RWPE2 (cell line): ENCODE results near the gene IER3IP1.
"Not testable (repeated sequence)": the region's sequence is repeated elsewhere in the genome, so short reads cannot be mapped to it uniquely, and the experiment has no call there.

Experiments used
- ATAC-seq: fragments of 200-7000 bp; cut with Tn5 transposase; 3 replicates; pipeline ENCODE4 v1.9.1; 2021; ENCODE audit warnings: low read depth
- DNase-seq: peaks from one replicate; pipeline ENCODE4 v3.0.0-alpha.2; 2020; ENCODE audit warnings: low spot score
- H3K27ac ChIP-seq: fragments of 450-650 bp; 2 replicates; pipeline ENCODE4 v1.5.1; 2017; ENCODE audit warnings: mild to moderate bottlenecking; ENCODE audit not compliant: poor library complexity, severe bottlenecking
- H3K27me3 ChIP-seq: fragments of 250-450 bp; sonication (Bioruptor Pico); 2 replicates; pipeline ENCODE4 v1.5.1; 2021; ENCODE audit warnings: mild to moderate bottlenecking, moderate library complexity; ENCODE audit not compliant: insufficient read depth, poor library complexity, severe bottlenecking
- H3K36me3 ChIP-seq: fragments of 250-450 bp; sonication (Bioruptor Pico); 2 replicates; pipeline ENCODE4 v1.5.1; 2020; ENCODE audit warnings: low read depth, mild to moderate bottlenecking, moderate library complexity
- H3K4me1 ChIP-seq: fragments of 250-450 bp; sonication (Bioruptor Pico); 2 replicates; pipeline ENCODE4 v1.5.1; 2021; ENCODE audit warnings: mild to moderate bottlenecking, moderate library complexity; ENCODE audit not compliant: insufficient read depth, poor library complexity, severe bottlenecking
- H3K4me3 ChIP-seq: fragments of 250-450 bp; sonication (Bioruptor Pico); 2 replicates; pipeline ENCODE4 v1.5.1; 2021; ENCODE audit warnings: mild to moderate bottlenecking, moderate library complexity; ENCODE audit not compliant: severe bottlenecking
- H3K9me3 ChIP-seq: fragments of 250-450 bp; sonication (Bioruptor Pico); 2 replicates; pipeline ENCODE4 v1.5.1; 2021; ENCODE audit warnings: mild to moderate bottlenecking, moderate library complexity; ENCODE audit not compliant: severe bottlenecking
- TF ChIP-seq, protein P1 (sequence below): fragments of 450-650 bp; IDR thresholded peaks from one replicate; pipeline ENCODE4 v1.5.1; 2017; ENCODE audit warnings: mild to moderate bottlenecking, moderate library complexity; ENCODE audit not compliant: poor library complexity, severe bottlenecking

The IER3IP1 gene

DNA sequence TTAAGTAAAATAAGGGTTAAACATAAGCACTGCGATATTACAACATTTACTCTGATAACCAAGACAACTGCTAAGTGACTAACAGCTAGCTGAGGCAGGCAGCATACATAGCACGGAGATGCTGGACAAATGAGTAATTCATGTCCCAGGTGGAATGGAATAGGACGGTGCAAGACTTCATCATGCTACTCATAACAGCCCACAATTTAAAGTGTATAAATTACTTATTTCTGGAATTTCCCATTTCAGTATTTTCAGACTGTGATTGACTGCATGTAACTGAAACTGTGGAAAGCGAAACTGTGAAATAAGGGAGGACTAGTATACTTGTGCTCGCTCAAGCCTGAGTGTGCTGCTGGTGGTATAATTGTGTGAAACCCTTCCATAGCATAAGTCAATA is 12.9 kb downstream of the IER3IP1 start:
- no peak overlapping the region for H3K27ac ChIP-seq
- no peaks in the 10 kb centered on the region for H3K27me3 ChIP-seq
- H3K4me1 ChIP-seq: peaks cover 13% of the 10 kb centered on the region
- no peak for DNase-seq
- TF ChIP-seq, protein P1, sequence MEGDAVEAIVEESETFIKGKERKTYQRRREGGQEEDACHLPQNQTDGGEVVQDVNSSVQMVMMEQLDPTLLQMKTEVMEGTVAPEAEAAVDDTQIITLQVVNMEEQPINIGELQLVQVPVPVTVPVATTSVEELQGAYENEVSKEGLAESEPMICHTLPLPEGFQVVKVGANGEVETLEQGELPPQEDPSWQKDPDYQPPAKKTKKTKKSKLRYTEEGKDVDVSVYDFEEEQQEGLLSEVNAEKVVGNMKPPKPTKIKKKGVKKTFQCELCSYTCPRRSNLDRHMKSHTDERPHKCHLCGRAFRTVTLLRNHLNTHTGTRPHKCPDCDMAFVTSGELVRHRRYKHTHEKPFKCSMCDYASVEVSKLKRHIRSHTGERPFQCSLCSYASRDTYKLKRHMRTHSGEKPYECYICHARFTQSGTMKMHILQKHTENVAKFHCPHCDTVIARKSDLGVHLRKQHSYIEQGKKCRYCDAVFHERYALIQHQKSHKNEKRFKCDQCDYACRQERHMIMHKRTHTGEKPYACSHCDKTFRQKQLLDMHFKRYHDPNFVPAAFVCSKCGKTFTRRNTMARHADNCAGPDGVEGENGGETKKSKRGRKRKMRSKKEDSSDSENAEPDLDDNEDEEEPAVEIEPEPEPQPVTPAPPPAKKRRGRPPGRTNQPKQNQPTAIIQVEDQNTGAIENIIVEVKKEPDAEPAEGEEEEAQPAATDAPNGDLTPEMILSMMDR: no peak
- H3K4me3 ChIP-seq: no peak overlapping the region
- peak; percentile 99 for ATAC-seq
- H3K36me3 ChIP-seq: peaks cover 3% of the 10 kb centered on the region
- no peaks in the 10 kb centered on the region for H3K9me3 ChIP-seq

DNA sequence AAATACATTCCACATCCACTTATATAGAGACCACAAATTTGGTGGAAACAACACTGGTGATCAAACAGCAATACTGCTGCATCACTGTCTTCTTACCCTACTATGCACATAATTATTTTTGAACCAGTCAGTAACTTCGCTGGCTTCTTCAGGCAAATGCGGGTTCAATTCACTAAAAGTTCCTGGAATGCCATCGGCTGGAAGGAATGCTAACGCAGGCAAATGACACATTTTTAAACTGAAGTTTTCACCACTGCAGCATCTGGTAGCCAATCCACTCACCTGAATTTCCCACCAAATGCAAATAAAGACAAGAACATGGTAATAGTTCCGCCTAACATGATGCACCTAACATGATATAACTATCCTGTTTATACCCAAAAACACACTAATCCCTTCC is 15.9 kb downstream of the IER3IP1 start:
- Histone ChIP-seq H3K4me3 (no peak overlapping the region), H3K9me3 (no peaks in the 10 kb centered on the region), H3K4me1 (peaks cover 13% of the 10 kb centered on the region), H3K27me3 (no peaks in the 10 kb centered on the region), H3K27ac (no peak overlapping the region), H3K36me3 (peaks cover 13% of the 10 kb centered on the region)
- TF ChIP-seq, protein P1: no peak
- no peak for ATAC-seq
- no peak for DNase-seq

DNA sequence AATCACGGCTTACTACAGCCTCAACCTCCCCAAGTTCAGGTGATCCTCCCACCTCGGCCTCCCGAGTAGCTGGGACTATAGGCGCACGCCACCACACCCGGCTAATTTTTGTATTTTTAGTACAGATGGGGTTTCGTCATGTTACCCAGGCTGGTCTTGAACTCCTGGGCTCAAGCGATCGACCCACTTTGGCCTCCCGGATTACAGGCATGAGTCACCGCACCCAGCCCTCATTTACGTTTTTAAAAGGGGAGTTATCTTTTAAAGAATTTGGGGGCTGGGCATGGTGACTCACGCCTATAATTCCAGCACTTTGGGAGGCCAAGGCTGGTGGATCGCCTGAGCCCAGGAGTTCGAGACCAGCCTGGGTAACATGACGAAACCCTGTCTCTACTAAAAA is 17.8 kb downstream of the IER3IP1 start:
- not testable (repeated sequence) for H3K9me3 ChIP-seq, ATAC-seq, H3K4me1 ChIP-seq, H3K27ac ChIP-seq, DNase-seq, H3K4me3 ChIP-seq, H3K27me3 ChIP-seq
- H3K36me3 ChIP-seq: peaks cover 17% of the 10 kb centered on the region

DNA sequence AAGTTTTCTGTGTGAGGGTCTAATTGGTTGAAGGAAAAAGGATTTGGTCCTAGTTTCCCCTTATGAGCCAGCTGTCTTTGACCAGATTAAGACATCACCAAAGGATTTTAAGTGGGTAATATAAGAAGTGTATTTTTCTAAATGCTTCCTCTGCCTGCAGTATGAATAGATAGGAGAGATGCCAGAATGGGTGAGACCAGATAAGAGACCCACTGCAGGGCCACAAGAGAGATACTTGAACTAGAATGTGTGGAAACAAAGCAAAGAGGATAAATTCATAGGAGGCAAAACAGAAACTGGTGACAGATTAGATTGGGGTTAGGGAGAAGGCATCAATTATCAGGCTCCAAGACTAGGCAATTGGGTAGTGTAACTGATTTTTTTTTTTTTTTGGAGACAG is 24.7 kb downstream of the IER3IP1 start:
- peaks cover 4% of the 10 kb centered on the region for H3K4me1 ChIP-seq
- H3K4me3 ChIP-seq: peak overlapping the region; percentile 56
- H3K27ac ChIP-seq: no peak overlapping the region
- no peaks in the 10 kb centered on the region for H3K27me3 ChIP-seq
- ATAC-seq: no peak
- no peaks in the 10 kb centered on the region for H3K9me3 ChIP-seq
- no peak for DNase-seq
- TF ChIP-seq, protein P1: no peak
- peaks cover 14% of the 10 kb centered on the region for H3K36me3 ChIP-seq

DNA sequence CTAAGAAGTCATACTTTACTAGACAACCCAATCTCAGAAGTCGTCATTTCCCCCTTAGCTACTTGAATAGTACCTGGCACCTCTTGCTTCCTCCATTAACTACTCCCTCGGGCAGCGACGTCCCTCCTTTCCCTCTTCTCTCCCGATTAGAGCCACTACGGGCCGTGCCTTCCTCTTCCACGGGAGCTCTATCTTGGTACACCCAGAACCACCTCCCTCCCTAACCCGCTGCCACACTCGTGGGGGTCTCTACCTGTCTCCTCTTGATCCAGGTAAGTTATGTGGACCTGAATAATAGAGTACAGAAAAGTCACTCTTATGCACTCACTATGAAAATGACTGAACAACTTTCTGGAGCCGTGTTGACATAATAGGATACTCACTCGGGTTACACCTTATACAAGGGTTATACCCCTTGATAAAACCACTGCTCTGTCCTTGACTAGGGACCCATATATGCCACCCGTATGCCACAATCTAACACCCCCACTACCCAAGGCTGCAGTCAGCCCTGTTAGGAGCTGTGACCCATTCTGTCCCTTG is 25.3 kb downstream of the IER3IP1 start:
- peaks cover 4% of the 10 kb centered on the region for H3K4me1 ChIP-seq
- peak; percentile 37 for ATAC-seq
- peaks cover 11% of the 10 kb centered on the region for H3K36me3 ChIP-seq
- TF ChIP-seq, protein P1: no peak
- H3K9me3 ChIP-seq: no peaks in the 10 kb centered on the region
- H3K4me3 ChIP-seq: peak overlapping the region; percentile 56
- no peak for DNase-seq
- H3K27me3 ChIP-seq: no peaks in the 10 kb centered on the region
- peak overlapping the region; percentile 55 for H3K27ac ChIP-seq
